Left forelimb (tissue), 1 donor: ENCODE data around the gene PSENEN.
"Not testable (repeated sequence)": the region's sequence is repeated elsewhere in the genome, so short reads cannot be mapped to it uniquely, and the experiment has no call there.

ENCODE experiments used
- DNase-seq: peaks from one replicate; pipeline ENCODE4 v3.0.0-alpha.2; 2018; ENCODE audit warnings: low spot score

The PSENEN gene

GRCh38 chr19:35788205-35788960 is 42.9 kb downstream of the PSENEN start:
- DNase-seq, result no peak

DNA sequence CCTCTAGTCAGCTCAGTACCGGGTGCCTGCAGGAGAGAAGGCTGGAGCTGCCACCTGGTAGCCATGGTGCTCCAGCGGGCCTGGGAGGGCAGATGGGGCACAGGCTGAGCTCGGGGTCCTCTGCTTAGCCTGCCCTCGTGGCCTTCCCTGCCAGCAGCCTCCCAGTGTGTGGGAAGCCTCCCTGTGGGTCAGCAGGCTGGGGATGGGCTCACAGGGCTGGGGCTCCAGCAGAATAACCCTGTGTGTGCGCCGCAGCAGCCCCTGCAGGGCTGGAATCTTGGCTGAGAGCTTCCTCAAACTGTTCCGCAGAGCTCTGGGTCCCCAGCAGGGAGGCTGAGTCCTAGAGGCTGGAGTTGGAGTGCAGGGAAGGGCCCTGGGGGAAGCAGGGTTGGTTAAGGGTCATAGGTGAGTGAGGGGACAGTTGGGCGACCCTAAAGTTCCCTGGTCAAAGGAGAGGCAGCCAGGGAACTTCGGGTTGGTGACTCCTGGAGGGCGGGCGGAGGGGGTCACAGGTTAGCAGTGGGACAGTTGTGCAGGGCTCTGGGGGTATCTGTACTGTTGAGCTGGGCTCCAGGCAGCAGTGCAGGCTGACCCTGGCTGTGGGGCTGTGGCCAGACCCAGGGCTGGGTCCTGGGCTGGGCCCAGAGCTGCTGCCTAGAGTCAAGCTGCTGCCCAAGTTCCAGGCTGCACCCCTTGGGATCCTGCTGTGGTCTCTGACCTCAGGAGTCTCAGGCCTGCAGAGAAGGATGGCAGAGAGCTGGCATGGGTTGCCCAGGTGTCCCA is 43.9 kb downstream of the PSENEN start:
- DNase-seq, result no peak

GRCh38 chr19:35789978-35790944 is 44.8 kb downstream of the PSENEN start:
- DNase-seq, result no peak

GRCh38 chr19:35790981-35791813 is 45.7 kb downstream of the PSENEN start:
- no peak for DNase-seq

DNA sequence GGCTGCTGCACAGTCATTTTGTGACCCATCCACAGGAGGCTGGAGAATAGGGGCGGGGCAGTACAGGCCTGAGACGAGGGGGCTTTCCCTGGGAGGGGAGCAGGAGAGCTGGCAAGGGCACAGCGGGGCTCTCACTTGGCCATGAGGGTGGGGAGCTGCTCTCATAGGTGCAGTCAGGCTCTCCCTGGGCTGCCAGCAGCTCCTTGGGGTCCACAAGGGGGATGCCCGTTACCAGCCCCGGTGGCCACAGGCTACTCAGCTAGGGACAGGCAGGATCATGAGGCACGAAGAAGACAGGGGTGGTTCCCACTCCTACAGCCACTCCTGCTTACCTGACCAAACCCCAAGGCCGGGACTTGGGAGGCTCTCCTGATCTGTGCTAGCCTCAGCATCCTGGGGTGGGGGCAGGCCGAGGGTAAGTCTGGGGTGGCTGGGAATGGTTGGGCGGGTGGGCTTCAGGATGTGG is 46.4 kb downstream of the PSENEN start:
- DNase-seq, result no peak

- no peak for DNase-seq
These were observed 46.9 kb downstream of the PSENEN start for GRCh38 chr19:35792312-35792711.

DNA sequence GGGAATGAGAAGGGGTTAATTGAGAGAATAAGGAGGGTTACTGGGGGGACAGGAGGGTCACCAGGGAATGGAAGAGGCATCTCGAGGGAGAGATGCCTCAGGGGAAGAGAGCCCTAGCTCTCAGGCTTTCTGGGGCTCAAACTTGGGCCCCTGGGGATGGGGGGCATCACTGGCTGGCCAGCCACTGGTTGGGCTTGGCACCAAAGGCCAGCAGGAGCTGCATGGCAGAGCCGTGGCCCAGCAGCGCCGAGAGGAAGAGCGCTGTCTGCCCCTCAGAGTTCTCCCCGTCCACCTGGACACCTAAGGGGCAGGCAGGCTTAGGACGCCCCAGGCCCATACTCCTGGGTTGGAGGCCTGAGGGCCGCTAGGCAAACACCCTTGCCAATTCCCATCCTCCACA is 47.4 kb downstream of the PSENEN start:
- no peak for DNase-seq

GRCh38 chr19:35793381-35794165 is 48.1 kb downstream of the PSENEN start:
- DNase-seq, result no peak

DNA sequence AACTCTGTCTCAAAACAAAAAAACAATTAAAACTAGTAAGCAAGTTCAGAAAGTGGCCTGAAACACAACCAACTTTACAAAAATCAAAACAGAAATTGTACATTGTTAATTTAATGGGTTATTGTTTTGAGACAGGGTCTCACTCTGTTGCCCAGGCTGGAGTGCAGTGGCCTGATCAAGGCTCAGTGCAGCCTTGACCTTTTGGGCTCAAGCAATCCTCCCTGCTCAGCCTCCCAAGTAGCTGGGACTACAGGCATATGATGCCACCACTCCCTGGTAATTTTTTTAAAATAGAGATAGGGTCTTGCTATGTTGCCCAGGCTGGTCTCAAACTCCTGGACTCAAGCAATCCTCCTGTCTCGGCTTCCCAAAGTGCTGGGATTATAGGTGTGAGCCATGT is 50.1 kb downstream of the PSENEN start:
- not testable (repeated sequence) for DNase-seq
